Skin of body (tissue), 3 donors: ENCODE data around the gene MFSD2B. TPM values are rescaled to one million over a fixed set of nuclear protein-coding genes. Genes with fewer than 3 reads are reported as not detected.

Experiments
- DNase-seq: peaks from one replicate; lab custom pipeline; 2025; lab: John Stamatoyannopoulos, UW
- small RNA-seq: library from RNA; depleted of rRNA; stranded (forward); fragments of <200 nt; gene quantifications from one replicate; pipeline ENCODE3, GENCODE V24; 2014; ENCODE audit warnings: low replicate concordance
- total RNA-seq: library from RNA; depleted of rRNA; stranded (reverse); fragments of >200 nt; gene quantifications from one replicate; pipeline ENCODE4 v1.2.3, GENCODE V29; 2014

Gene MFSD2B
- total RNA-seq, 1 donor from 2014 or later: 1.7 TPM

- no peak for DNase-seq
These were observed 40.4 kb downstream of the MFSD2B start for GRCh38 chr2:24050041-24050979.

- DNase-seq: no peak
These were observed 41.9 kb downstream of the MFSD2B start for GRCh38 chr2:24051833-24052232.

- no peak for DNase-seq
These were observed 43.1 kb downstream of the MFSD2B start for GRCh38 chr2:24052951-24053350.

- no peak for DNase-seq
These were observed 44.6 kb downstream of the MFSD2B start for GRCh38 chr2:24054366-24055010.

GRCh38 chr2:24055750-24056149 is 45.9 kb downstream of the MFSD2B start:
- DNase-seq: no peak

GRCh38 chr2:24058564-24059271 is 48.8 kb downstream of the MFSD2B start:
- no peak for DNase-seq

- DNase-seq: no peak
These were observed 55.5 kb downstream of the MFSD2B start for GRCh38 chr2:24065341-24065740.

GRCh38 chr2:24072259-24072658 is 62.4 kb downstream of the MFSD2B start:
- no peak for DNase-seq

- DNase-seq: no peak
These were observed 63.9 kb downstream of the MFSD2B start for GRCh38 chr2:24073816-24074215.

GRCh38 chr2:24075259-24075658 is 65.4 kb downstream of the MFSD2B start:
- DNase-seq: no peak

Small RNA genes lying within 50 kb of the gene (small RNA-seq; reads per million reads assigned to genes)
- not detected for gene RN7SL610P
- not detected for gene RNU6-370P

Other genes starting within 250 kb of the MFSD2B start
- gene ATAD2B, start 83.0 kb upstream of the MFSD2B start, total RNA-seq: 46.8 TPM
- gene UBXN2A, start 69.6 kb upstream of the MFSD2B start, total RNA-seq: 18.8 TPM
- 7.1 TPM for gene WDCP, start 37.3 kb downstream of the MFSD2B start, total RNA-seq
- 3.3 TPM for gene FKBP1B, start 39.7 kb downstream of the MFSD2B start, total RNA-seq
- 94.8 TPM for gene SF3B6, start 66.2 kb downstream of the MFSD2B start, total RNA-seq
- 25.7 TPM for gene TP53I3, start 74.7 kb downstream of the MFSD2B start, total RNA-seq
- gene PFN4, start 113.2 kb downstream of the MFSD2B start, total RNA-seq: 0.49 TPM
- 21.2 TPM for gene FAM228B, start 113.4 kb downstream of the MFSD2B start, total RNA-seq
- gene FAM228A, start 165.0 kb downstream of the MFSD2B start, total RNA-seq: 0.69 TPM